Measurements from ENCODE around the gene PCDH9. TPM values are rescaled to one million over a fixed set of nuclear protein-coding genes. Genes with fewer than 3 reads are reported as not detected.

PCDH9 gene
- total RNA-seq, 1 donor from 2014 or later, result 37.7 TPM

DNA sequence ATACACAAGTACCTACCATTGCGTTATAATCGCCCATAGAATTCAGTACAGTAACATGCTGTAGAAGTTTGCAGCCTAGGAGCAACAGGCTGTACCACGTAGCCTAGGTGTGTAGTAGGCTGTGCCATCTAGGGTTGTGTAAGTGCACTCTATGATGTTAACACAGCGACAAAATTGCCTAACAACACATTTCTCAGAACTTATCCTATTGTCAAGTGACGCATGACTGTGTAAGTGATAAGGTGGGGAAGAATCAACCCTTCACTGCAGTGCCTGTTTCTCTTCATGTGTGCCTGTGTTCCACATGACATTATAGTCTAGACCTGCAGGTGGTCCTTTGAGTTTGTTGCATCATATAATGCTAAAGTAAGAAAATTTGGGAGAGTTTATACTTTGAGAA is 94.0 kb downstream of the PCDH9 start:
- DNase-seq (ENCODE audit: low spot score) (no peak), ATAC-seq (no peak)
- intact Hi-C loops (cut with DNase I), result no loop called here

GRCh38 chr13:67135356-67135755 is 94.8 kb downstream of the PCDH9 start:
- no peak for DNase-seq (ENCODE audit: low spot score)
- ATAC-seq, result no peak
- intact Hi-C loops (cut with DNase I), result no loop called here

DNA sequence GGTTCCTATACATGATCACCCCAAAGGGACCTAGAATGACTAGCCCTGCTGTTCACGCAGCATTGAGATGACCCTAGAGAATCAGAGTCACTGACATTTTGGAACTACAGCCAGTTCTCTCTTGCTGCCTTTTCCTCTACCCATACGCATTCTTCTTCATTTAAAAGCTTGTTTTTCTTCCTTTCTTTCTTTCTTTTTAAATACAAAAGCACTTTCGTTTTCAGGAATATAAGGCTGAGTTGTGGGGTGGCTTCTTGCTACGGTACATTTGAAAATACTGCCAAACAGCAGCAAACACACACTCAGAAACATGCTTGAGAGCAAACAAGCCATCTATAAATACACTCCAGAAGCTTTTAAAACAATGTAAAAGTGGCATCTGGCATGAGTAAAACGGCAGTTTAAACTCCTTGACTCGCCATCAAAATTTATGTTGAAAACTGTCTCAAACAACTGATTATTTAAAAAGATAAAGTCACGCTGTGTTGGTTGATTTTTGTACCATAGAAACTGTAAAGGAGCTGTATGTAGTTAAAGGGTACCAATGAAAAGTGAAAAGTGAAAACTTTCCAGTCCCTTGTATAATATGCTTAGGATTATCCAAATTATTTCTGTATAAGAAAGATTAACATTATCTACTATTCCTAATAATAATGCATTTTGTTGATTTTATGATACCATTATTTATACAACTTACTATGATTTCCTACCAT is 95.6 kb downstream of the PCDH9 start:
- DNase-seq (ENCODE audit: low spot score), result no peak
- no peak for ATAC-seq
- intact Hi-C loops (cut with DNase I), result no loop called here

DNA sequence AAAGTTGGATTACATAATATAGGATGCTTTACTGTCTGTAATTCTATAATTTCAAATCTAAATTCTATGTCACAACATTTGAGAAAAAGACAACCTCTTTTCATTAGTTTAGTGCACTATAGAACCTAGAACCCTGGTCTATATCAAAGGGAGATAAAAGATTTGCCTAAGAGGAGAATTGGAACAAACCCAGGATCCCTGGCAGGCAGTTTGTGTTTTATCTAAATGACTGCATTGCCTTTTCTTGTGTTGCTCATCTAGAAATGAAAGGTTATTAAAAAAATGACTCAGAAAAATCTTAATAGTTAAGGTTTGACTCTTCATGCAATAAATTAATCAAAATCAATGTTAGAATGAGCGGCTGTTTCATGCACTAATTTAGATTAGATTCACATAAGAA is 96.7 kb downstream of the PCDH9 start:
- intact Hi-C loops (cut with DNase I), result no loop called here
- no peak for ATAC-seq

GRCh38 chr13:67131393-67131792 is 98.7 kb downstream of the PCDH9 start:
- intact Hi-C loops (cut with DNase I), result no loop called here
- ATAC-seq (no peak), DNase-seq (ENCODE audit: low spot score) (no peak)

More for the DNA sequence above, 96.7 kb downstream of the PCDH9 start:
- DNase-seq (ENCODE audit: low spot score), result no peak

- intact Hi-C loops (cut with DNase I), result no loop called here
- no peak for DNase-seq (ENCODE audit: low spot score)
- no peak for ATAC-seq
Measured at GRCh38 chr13:67130444-67130843, 99.7 kb downstream of the PCDH9 start.

- intact Hi-C loops (cut with DNase I), result no loop called here
- DNase-seq (ENCODE audit: low spot score) (no peak), ATAC-seq (no peak)
Measured at GRCh38 chr13:67128136-67128535, 102.0 kb downstream of the PCDH9 start.

GRCh38 chr13:67125681-67126080 is 104.5 kb downstream of the PCDH9 start:
- DNase-seq (ENCODE audit: low spot score) (no peak), ATAC-seq (no peak)
- intact Hi-C loops (cut with DNase I), result no loop called here

- intact Hi-C loops (cut with DNase I), result no loop called here
- ATAC-seq (no peak), DNase-seq (ENCODE audit: low spot score) (no peak)
Measured at GRCh38 chr13:67123165-67123564, 107.0 kb downstream of the PCDH9 start.

- ATAC-seq (no peak), DNase-seq (ENCODE audit: low spot score) (no peak)
- intact Hi-C loops (cut with DNase I), result no loop called here
Measured at GRCh38 chr13:67122251-67122650, 107.9 kb downstream of the PCDH9 start.

GRCh38 chr13:67120872-67121531 is 109.1 kb downstream of the PCDH9 start:
- ATAC-seq (no peak), DNase-seq (ENCODE audit: low spot score) (no peak)
- intact Hi-C loops (cut with DNase I), result no loop called here

DNA sequence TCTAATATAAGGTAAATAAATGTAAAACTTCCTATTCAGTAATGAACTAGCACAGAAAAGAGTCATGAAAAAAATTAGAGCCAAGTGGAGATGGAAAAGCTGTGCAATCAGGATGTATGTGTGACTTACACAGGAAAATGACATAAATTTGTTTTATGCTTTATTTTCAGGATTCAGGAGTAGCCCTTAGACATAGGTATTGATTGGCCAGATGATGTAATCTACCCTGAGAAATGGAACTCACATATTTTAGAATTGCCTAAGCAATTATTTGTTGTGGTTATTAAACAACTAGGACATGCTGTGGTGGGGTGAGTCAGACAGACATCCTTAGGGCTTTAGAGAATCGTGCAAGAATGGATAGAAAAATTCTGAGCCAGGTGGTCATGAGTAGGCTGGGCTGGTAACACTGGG is 110.6 kb downstream of the PCDH9 start:
- ATAC-seq, result peak; percentile 22
- no peak for DNase-seq (ENCODE audit: low spot score)
- intact Hi-C loops (cut with DNase I), result no loop called here

DNA sequence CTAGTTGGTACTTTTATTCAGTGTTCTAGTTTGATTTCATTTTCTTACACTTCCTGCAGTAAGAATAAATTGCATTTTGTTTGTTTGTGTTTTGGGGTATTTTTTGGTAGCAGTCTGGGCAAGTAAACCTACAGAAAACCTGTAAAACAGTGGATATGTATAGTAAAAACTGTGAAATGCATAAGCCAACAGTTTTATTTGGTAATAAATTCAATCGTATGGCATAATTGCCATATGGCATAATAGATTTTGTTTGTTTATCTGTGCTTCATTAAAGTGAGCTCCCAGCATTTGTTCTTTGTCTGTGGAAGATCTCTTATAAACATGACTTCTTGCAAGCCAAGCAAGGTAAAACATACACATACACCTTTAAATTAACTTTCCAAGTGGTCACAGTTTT is 111.9 kb downstream of the PCDH9 start:
- intact Hi-C loops (cut with DNase I), result no loop called here
- no peak for DNase-seq (ENCODE audit: low spot score)
- no peak for ATAC-seq

GRCh38 chr13:67117010-67117550 is 113.1 kb downstream of the PCDH9 start:
- intact Hi-C loops (cut with DNase I), result no loop called here
- DNase-seq (ENCODE audit: low spot score) (no peak), ATAC-seq (peak; percentile 57)

- no peak for ATAC-seq
- intact Hi-C loops (cut with DNase I), result no loop called here
Measured at GRCh38 chr13:67107979-67108378, 122.2 kb downstream of the PCDH9 start.

DNA sequence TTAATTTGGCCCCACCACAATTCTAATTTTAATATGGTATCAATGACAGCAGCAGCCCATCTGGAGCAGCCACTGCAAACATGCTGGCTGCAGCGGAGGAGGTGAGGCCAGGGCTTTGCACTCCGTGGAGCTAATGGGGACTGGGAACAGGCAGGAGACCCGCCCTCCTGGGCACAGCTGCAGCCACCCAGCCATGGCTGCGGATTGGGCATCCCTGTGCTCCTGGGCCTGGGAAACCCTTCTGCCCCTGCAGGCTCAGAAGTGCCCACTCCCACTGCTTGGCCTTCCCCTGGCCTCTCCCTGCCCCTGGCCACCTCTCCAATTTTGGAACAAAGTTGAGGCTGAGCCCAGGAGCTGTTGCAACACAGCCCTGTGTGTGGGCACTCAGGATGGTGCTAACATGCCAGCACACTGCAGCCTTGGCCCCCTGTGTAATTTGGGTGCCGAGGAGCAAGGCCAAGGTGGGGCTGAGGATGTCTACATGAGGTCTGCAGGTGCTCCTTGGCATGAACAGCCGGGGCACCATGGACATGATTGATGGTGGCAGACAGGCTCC is 123.6 kb downstream of the PCDH9 start:
- no peak for DNase-seq (ENCODE audit: low spot score)
- intact Hi-C loops (cut with DNase I), result no loop called here
- no peak for ATAC-seq

More at GRCh38 chr13:67107979-67108378, 122.2 kb downstream of the PCDH9 start:
- DNase-seq (ENCODE audit: low spot score), result no peak

- intact Hi-C loops (cut with DNase I), result no loop called here
- no peak for DNase-seq (ENCODE audit: low spot score)
- peak; percentile 75 for ATAC-seq
Measured at GRCh38 chr13:67101730-67102467, 128.2 kb downstream of the PCDH9 start.

GRCh38 chr13:67100730-67101129 is 129.4 kb downstream of the PCDH9 start:
- intact Hi-C loops (cut with DNase I), result no loop called here
- ATAC-seq (no peak), DNase-seq (ENCODE audit: low spot score) (no peak)

DNA sequence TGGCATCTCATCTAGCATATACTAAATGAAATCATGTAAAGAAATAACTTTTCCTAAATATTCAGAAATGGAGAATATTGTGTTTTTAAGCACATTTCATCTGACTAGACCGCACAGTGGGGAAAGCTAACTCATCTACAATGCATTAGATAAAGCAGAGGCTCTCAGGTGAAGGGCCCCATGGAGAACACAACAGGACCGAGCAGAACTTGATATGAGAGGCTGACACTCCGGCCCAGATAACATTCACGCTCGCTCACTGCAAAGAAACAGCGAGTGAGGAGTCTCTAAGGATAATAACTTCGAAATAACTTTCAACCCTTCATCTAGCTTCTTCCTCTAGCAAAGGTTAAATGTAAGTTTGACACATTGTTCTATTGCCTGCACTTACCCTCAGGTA is 130.6 kb downstream of the PCDH9 start:
- no peak for DNase-seq (ENCODE audit: low spot score)
- no peak for ATAC-seq
- intact Hi-C loops (cut with DNase I), result no loop called here

All from sciatic nerve (tissue), 2 donors.